Activated CD4-positive, alpha-beta T cell treated with anti-CD3 and anti-CD28 coated beads for 4 hours (primary cell): ENCODE data around the gene GDPGP1.
"Not testable (repeated sequence)": the region's sequence is repeated elsewhere in the genome, so short reads cannot be mapped to it uniquely, and the experiment has no call there.

Experiments
- DNase-seq, 2 donors: peaks; one replicate each; pipeline ENCODE4 v3.0.0-alpha.2; 2020

The GDPGP1 gene

DNA sequence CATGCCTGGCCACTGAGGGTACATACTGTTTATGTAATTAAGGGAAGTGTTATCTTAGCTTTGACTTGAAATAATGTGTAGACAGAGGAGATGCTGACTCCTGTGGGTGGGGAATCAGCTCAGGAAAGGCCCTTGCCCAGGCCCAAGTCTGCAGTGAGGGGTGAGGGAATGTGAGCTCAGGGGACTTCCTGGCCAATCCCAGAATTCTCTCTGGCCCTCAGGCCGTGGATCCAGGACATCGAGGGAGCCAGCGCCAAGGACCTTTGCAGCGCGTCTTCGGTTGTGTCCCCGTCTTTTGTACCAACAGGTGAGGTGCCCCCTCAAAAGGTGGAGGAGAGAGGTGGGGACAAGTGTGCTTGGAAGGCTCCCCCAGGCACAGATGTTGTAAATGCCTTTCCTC is 6.7 kb upstream of the GDPGP1 start:
- no peak for DNase-seq

DNA sequence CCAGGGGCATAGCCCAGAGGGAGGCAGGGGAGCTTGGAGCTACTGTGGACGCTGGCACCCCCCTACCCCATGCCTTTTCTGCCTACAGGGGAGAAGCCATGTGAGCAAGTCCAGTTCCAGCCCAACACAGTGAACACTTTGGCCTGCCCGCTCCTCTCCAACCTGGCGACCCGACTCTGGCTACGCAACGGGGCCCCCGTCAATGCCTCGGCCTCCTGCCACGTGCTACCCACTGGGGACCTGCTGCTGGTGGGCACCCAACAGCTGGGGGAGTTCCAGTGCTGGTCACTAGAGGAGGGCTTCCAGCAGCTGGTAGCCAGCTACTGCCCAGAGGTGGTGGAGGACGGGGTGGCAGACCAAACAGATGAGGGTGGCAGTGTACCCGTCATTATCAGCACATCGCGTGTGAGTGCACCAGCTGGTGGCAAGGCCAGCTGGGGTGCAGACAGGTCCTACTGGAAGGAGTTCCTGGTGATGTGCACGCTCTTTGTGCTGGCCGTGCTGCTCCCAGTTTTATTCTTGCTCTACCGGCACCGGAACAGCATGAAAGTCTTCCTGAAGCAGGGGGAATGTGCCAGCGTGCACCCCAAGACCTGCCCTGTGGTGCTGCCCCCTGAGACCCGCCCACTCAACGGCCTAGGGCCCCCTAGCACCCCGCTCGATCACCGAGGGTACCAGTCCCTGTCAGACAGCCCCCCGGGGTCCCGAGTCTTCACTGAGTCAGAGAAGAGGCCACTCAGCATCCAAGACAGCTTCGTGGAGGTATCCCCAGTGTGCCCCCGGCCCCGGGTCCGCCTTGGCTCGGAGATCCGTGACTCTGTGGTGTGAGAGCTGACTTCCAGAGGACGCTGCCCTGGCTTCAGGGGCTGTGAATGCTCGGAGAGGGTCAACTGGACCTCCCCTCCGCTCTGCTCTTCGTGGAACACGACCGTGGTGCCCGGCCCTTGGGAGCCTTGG is 5.9 kb upstream of the GDPGP1 start:
- no peak for DNase-seq

- no peak for DNase-seq
Observed at GRCh38 chr15:90228960-90229359, 5.0 kb upstream of the GDPGP1 start.

DNA sequence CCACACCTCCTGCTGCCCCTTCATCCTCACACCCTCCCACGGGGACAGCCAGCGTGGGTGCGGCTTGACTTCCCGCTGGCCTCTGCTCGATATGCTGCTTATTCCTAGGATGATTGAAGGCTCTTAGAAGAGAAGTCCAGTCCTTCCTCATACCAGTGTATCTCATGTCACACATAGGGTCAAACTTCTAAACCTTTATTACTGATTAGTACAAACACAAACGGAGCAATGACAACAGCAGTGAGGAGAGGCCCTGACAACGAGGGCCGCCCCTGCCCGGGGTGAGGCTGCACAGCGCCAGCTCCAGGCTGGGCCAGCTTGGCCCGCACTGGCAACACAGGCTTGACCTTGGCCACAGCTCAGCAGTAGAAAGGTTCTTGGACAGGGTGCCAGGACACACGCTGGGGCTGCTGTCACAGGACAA is 3.9 kb upstream of the GDPGP1 start:
- DNase-seq = no peak

GRCh38 chr15:90230610-90231009 is 3.4 kb upstream of the GDPGP1 start:
- no peak for DNase-seq

- DNase-seq = peak; percentile 72 to 78
Observed at GRCh38 chr15:90231028-90232017, 2.7 kb upstream of the GDPGP1 start.

- no peak for DNase-seq
Observed at GRCh38 chr15:90232196-90232595, 1.8 kb upstream of the GDPGP1 start.

GRCh38 chr15:90232941-90233386 is 1.0 kb upstream of the GDPGP1 start:
- DNase-seq = no peak

- peak; percentile 96 to 97 for DNase-seq
Observed at GRCh38 chr15:90233387-90234095, 468 bp upstream of the GDPGP1 start, which contains the start of gene CIB1. Gene CIB1 (minus strand): TSS chr15:90233941. CDS start chr15:90233885, 56 bp downstream.

DNA sequence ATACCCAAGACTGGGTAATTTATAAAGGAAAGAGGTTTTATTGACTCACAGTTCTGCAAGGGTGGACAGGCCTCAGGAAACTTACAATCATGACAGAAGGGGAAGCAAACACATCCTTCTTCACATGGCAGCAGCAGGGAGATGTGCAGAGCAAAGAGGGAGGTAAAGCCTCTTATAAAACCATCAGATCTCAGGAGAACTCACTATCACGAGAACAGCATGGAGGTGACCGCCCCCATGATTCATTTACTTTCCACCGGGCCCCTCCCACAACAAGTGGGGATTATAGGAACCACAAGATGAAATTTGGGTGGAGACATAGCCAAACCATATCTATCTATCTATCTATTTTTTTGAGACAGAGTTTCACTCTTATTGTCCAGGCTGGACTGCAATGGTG is 5.4 kb downstream of the GDPGP1 start:
- no peak for DNase-seq

DNA sequence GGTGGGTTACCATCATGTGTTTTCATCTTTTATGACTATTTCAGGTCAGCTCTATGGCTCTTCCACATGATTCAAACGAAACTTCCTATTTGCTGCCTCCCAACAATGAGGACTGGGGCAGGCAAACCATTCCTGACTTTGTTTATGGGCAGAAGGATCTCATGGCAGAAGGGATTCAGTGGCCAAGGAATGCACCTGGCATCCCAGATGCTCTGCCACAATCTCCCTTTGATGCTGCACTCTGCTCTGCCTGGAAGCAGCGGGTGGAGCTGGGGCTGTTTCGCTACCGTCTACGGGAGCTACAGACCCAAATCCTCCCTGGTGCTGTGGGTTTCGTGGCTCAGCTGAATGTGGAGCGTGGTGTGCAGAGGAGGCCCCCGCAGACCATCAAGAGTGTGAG is 6.8 kb downstream of the GDPGP1 start:
- DNase-seq = no peak

- DNase-seq = no peak
Observed at GRCh38 chr15:90241343-90242192, 7.6 kb downstream of the GDPGP1 start.

DNA sequence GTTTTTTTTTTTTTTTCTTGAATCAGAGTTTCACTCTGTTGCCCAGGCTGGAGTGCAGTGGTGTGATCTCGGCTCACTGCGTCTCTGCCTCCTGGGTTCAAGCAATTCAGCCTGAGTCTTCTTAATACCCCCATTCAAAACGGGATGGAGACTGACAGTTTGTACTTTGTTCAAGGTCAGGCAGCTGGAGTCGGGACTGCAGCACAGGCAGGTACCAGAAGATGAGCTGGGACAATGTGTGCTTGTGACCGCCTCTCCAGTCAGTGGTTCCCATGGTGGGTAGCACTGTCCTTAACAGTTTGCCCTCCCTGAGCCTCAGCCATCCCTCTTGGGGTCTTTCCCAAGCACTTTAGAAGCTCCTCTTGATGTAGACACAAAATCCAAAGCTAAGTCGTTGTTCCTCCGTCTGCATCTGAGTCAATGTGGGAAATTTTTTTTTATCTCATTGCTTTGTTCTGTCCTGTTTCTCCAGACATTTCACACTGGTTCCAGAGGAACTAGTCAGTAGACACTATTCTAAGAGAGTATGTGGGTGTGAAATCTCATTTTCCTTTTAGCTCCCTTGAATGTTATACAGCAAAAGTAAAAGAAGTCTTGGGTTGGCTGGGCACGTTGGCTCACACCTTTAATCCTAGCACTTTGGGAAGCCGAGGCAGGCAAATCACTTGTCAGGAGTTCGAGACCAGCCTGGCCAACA is 10.1 kb downstream of the GDPGP1 start:
- DNase-seq = no peak

- no peak for DNase-seq
Observed at GRCh38 chr15:90248789-90249202, 14.8 kb downstream of the GDPGP1 start.

DNA sequence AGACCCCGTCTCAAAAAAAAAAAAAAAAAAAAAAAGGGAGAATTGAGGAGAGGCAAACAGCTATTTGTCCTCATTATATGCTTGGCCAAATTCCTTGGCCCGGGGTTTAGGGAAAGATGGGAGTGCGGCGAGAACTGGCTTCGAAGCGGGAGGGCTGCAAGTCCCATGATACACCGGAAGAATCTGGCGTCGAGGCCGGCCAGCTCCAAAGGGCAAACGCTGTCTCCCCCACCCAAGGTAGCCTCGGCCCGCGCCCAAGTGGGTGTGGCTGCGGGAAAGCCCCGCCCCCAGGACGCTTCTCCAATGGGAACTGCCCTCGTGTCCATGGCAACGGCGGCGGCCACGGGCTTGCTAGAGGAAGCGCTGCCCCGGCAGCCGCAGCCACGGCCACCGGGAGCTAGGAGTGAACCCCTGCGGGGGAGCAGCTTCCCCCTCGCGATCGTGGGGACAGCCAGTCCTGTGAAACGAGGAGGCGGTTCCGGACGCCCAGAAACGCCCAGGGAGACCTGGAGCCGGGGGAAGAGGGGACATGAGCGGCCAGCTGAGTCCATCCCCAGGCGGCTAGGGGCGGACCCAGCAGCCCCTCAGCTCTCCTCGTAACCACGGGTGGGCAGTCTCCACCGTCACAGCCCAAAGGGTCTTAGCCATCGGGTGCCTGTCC is 15.3 kb downstream of the GDPGP1 start, which contains the start of gene TTLL13:
Gene TTLL13 (plus strand): TSS at position 354 of the 661 bp plus-strand sequence. CDS start 1,075 bp downstream, outside the sequence.
- DNase-seq = peak; percentile 59 to 70

GRCh38 chr15:90257776-90258175 is 23.8 kb downstream of the GDPGP1 start:
- no peak for DNase-seq

- no peak for DNase-seq
Observed at GRCh38 chr15:90259524-90259923, 25.5 kb downstream of the GDPGP1 start.

DNA sequence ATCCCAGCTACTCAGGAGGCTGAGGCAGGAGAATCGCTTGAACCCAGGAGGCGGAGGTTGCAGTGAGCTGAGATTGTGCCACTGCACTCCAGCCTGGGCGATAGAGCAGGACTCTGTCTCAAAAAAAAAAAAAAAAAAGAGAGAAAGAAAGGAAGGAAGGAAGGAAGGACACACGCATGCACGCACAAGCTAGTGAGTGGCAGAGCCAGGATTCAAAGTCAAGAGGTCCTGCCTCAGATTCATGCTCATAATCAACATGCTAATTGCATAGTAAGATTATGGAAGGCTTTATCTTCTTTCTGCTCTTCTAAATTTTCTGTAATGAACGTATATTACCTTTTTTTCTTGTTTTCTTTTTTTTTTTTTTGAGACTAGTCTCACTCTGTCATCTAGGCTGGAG is 26.7 kb downstream of the GDPGP1 start:
- DNase-seq = not testable (repeated sequence)

- no peak for DNase-seq
Observed at GRCh38 chr15:90261811-90262210, 27.8 kb downstream of the GDPGP1 start.

DNA sequence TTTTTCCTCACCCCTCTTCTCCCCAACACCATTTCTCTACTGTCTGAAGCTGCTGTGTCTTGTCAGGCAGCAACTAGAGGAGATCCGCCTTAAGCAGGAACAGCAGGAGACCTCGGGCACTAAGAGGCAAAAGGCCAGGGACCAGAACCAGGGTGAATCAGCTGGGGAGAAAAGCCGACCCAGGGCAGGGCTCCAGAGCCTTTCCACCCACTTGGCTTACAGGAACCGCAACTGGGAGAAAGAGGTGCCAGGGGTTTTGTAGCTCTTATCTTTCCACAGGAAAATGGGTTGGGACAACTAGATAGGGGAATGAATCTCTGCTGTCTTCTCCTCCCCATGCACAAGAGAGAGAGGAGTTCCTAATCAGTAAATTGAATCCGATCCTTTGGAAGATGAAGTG is 28.4 kb downstream of the GDPGP1 start:
- DNase-seq = no peak
